ENCODE data around the gene FAM83G. TPM values are rescaled to one million over a fixed set of nuclear protein-coding genes. Genes with fewer than 3 reads are reported as not detected.
"Not testable (repeated sequence)": the region's sequence is repeated elsewhere in the genome, so short reads cannot be mapped to it uniquely, and the experiment has no call there.

Gene FAM83G
- total RNA-seq, 4 donors from 2014 or later, result 1.0 to 10.7 (median 1.8) TPM

GRCh38 chr17:18932360-18933055 is 72.1 kb downstream of the FAM83G start:
- DNase-seq, result no peak
- H3K27ac ChIP-seq, result no peak overlapping the region
- no peaks in the 10 kb centered on the region for H3K36me3 ChIP-seq
- H3K27me3 ChIP-seq, result no peaks in the 10 kb centered on the region
- intact Hi-C loops (cut with DNase I; ENCODE audit: low total_unique reads), result no loop called here
- no peak overlapping the region for H3K4me3 ChIP-seq
- no peaks in the 10 kb centered on the region for H3K9me3 ChIP-seq
- no peak for TF ChIP-seq POLR2A (IDR thresholded peaks at IDR 0.05)
- no peak for TF ChIP-seq CTCF (IDR thresholded peaks at IDR 0.05)
- H3K4me1 ChIP-seq, result no peaks in the 10 kb centered on the region

GRCh38 chr17:18928628-18929125 is 75.9 kb downstream of the FAM83G start:
- TF ChIP-seq CTCF (IDR thresholded peaks at IDR 0.05) (no peak), POLR2A (IDR thresholded peaks at IDR 0.05) (no peak)
- DNase-seq, result no peak
- intact Hi-C loops (cut with DNase I; ENCODE audit: low total_unique reads), result no loop called here
- Histone ChIP-seq H3K4me3 (no peak overlapping the region), H3K4me1 (no peaks in the 10 kb centered on the region), H3K36me3 (no peaks in the 10 kb centered on the region), H3K27ac (no peak overlapping the region), H3K9me3 (no peaks in the 10 kb centered on the region), H3K27me3 (no peaks in the 10 kb centered on the region)

GRCh38 chr17:18925187-18925586 is 79.4 kb downstream of the FAM83G start:
- Histone ChIP-seq H3K4me1 (peaks cover 0 to 4% of the 10 kb centered on the region in 2 donors), H3K36me3 (no peaks in the 10 kb centered on the region), H3K9me3 (no peaks in the 10 kb centered on the region), H3K27me3 (no peaks in the 10 kb centered on the region), H3K27ac (no peak overlapping the region), H3K4me3 (no peak overlapping the region)
- intact Hi-C loops (cut with DNase I; ENCODE audit: low total_unique reads), result no loop called here
- TF ChIP-seq POLR2A (IDR thresholded peaks at IDR 0.05), result no peak
- TF ChIP-seq CTCF (IDR thresholded peaks at IDR 0.05), result no peak
- DNase-seq, result no peak

- H3K9me3 ChIP-seq; H3K4me1 ChIP-seq; H3K27ac ChIP-seq; H3K4me3 ChIP-seq; H3K36me3 ChIP-seq; DNase-seq; H3K27me3 ChIP-seq; intact Hi-C loops (cut with DNase I; ENCODE audit: low total_unique reads): not testable (repeated sequence)
Observed at GRCh38 chr17:18922596-18922995, 82.0 kb downstream of the FAM83G start.

- H3K4me1 ChIP-seq, result peaks cover 0 to 4% of the 10 kb centered on the region in 2 donors
- intact Hi-C loops (cut with DNase I; ENCODE audit: low total_unique reads), result no loop called here
- DNase-seq, result no peak
- no peaks in the 10 kb centered on the region for H3K9me3 ChIP-seq
- no peak overlapping the region for H3K4me3 ChIP-seq
- H3K27me3 ChIP-seq, result no peaks in the 10 kb centered on the region
- TF ChIP-seq CTCF (IDR thresholded peaks at IDR 0.05), result no peak
- TF ChIP-seq POLR2A (IDR thresholded peaks at IDR 0.05), result no peak
- no peaks in the 10 kb centered on the region for H3K36me3 ChIP-seq
- no peak overlapping the region for H3K27ac ChIP-seq
Observed at GRCh38 chr17:18921912-18922451, 82.6 kb downstream of the FAM83G start.
